ENCODE results near the gene ROR2. TPM values are rescaled to one million over a fixed set of nuclear protein-coding genes. Genes with fewer than 3 reads are reported as not detected.
A peak's percentile ranks its signal among the peaks of the same experiment; 100 is the strongest.

The ROR2 gene
- total RNA-seq, 6 experiments from 2014 or later, result 0.09 TPM; not detected in 5

- TF ChIP-seq CTCF (IDR thresholded peaks at IDR 0.05), result no peak
- H3K4me3 Mint-ChIP-seq, result no peak overlapping the region
- H3K27me3 Mint-ChIP-seq (ENCODE audit: insufficient read depth), result peaks cover 8% of the 10 kb centered on the region
- H3K27ac Mint-ChIP-seq, result no peak overlapping the region
- no peaks in the 10 kb centered on the region for H3K36me3 Mint-ChIP-seq (ENCODE audit: low read depth)
- DNase-seq, result no peak
- H3K4me1 Mint-ChIP-seq (ENCODE audit: low read depth), result peaks cover 20% of the 10 kb centered on the region
- no peaks in the 10 kb centered on the region for H3K9me3 Mint-ChIP-seq
Observed at GRCh38 chr9:91727972-91728371, 222.1 kb downstream of the ROR2 start.

GRCh38 chr9:91727316-91727861, 222.6 kb downstream of the ROR2 start:
- peak; percentile 87 for TF ChIP-seq CTCF (IDR thresholded peaks at IDR 0.05)
- Mint-ChIP-seq H3K4me3 (no peak overlapping the region), H3K9me3 (no peaks in the 10 kb centered on the region), H3K27me3 (ENCODE audit: insufficient read depth) (peaks cover 8% of the 10 kb centered on the region), H3K4me1 (ENCODE audit: low read depth) (peaks cover 20% of the 10 kb centered on the region), H3K27ac (no peak overlapping the region), H3K36me3 (ENCODE audit: low read depth) (no peaks in the 10 kb centered on the region)
- peak; percentile 45 for DNase-seq

- no peak for DNase-seq
- Mint-ChIP-seq H3K9me3 (no peaks in the 10 kb centered on the region), H3K36me3 (ENCODE audit: low read depth) (no peaks in the 10 kb centered on the region), H3K27me3 (ENCODE audit: insufficient read depth) (peaks cover 8% of the 10 kb centered on the region), H3K4me3 (no peak overlapping the region), H3K27ac (no peak overlapping the region), H3K4me1 (ENCODE audit: low read depth) (peaks cover 20% of the 10 kb centered on the region)
- TF ChIP-seq CTCF (IDR thresholded peaks at IDR 0.05), result no peak
Observed at GRCh38 chr9:91726406-91727100, 223.5 kb downstream of the ROR2 start.

- Mint-ChIP-seq H3K27me3 (ENCODE audit: insufficient read depth) (peaks cover 8% of the 10 kb centered on the region), H3K27ac (no peak overlapping the region), H3K4me1 (ENCODE audit: low read depth) (peaks cover 20% of the 10 kb centered on the region), H3K36me3 (ENCODE audit: low read depth) (no peaks in the 10 kb centered on the region), H3K9me3 (no peaks in the 10 kb centered on the region), H3K4me3 (no peak overlapping the region)
- TF ChIP-seq CTCF (IDR thresholded peaks at IDR 0.05), result no peak
- no peak for DNase-seq
Observed at GRCh38 chr9:91725651-91726050, 224.4 kb downstream of the ROR2 start.

GRCh38 chr9:91724609-91725505, 225.2 kb downstream of the ROR2 start:
- Mint-ChIP-seq H3K9me3 (no peaks in the 10 kb centered on the region), H3K4me1 (ENCODE audit: low read depth) (peaks cover 20% of the 10 kb centered on the region), H3K36me3 (ENCODE audit: low read depth) (no peaks in the 10 kb centered on the region), H3K4me3 (no peak overlapping the region), H3K27me3 (ENCODE audit: insufficient read depth) (peaks cover 8% of the 10 kb centered on the region), H3K27ac (no peak overlapping the region)
- no peak for TF ChIP-seq CTCF (IDR thresholded peaks at IDR 0.05)
- no peak for DNase-seq

All from HFFc6 (cell line).